Mesodermal cell (in vitro differentiated cells): ENCODE results near the gene MTPN.

Source experiments
- H3K27ac ChIP-seq: 2 replicates; pipeline ENCODE4 v1.7.0; 2013; ENCODE audit warnings: mild to moderate bottlenecking, low read depth, low read length, moderate library complexity; ENCODE audit not compliant: severe bottlenecking
- H3K36me3 ChIP-seq: 2 replicates; pipeline ENCODE4 v1.7.1; 2013; ENCODE audit warnings: mild to moderate bottlenecking, low read length, moderate library complexity; ENCODE audit not compliant: control insufficient read depth, insufficient read depth
- H3K4me1 ChIP-seq: one replicate; pipeline ENCODE4 v1.7.1; 2013; ENCODE audit warnings: mild to moderate bottlenecking, low read length; ENCODE audit not compliant: insufficient read depth, control insufficient read depth, poor library complexity, severe bottlenecking
- H3K4me3 ChIP-seq: 2 replicates; pipeline ENCODE4 v1.7.0; 2013; ENCODE audit warnings: low read length, control low read depth, mild to moderate bottlenecking; ENCODE audit not compliant: insufficient read depth, poor library complexity, severe bottlenecking; ENCODE audit errors: extremely low read depth
- H3K9me3 ChIP-seq: 2 replicates; pipeline ENCODE4 v1.7.1; 2013; ENCODE audit warnings: mild to moderate bottlenecking, low read length, moderate library complexity; ENCODE audit not compliant: control insufficient read depth
- WGBS, 2 experiments: methylation state at CpG; one replicate each; pipeline ENCODE4 v1.1.5; 2013; ENCODE audit warnings: missing lambda C conversion rate in 2 of 2; ENCODE audit not compliant: insufficient coverage in 2 of 2; 5-methylcytosine and 5-hydroxymethylcytosine counted together

The MTPN gene

DNA sequence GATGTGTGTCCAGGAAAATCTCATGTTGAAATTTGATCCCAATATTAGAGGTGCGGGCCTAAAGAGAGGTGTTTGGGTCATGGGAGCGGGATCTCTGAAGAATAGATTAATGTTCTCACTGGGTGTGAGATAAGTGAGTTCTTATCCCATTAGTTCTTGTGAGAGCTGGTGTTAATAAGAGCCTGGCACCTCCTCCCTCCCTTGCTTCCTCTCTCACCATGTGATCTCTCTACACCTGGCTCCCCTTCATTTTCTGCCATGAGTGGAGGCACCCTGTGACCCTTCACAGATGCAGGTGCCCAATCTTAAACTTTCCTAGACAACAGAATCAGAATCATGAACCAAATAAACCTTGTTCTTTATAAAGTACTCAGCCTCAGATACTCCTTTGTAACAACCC, 19.5 kb downstream of the MTPN start:
- no peak overlapping the region for H3K27ac ChIP-seq
- WGBS, 2 experiments, result 86 to 100% methylated on average over 2 of the region's 2 CpGs
- H3K36me3 ChIP-seq, result peaks cover 17% of the 10 kb centered on the region
- H3K4me3 ChIP-seq, result no peak overlapping the region
- H3K4me1 ChIP-seq, result peaks cover 4% of the 10 kb centered on the region
- no peaks in the 10 kb centered on the region for H3K9me3 ChIP-seq

DNA sequence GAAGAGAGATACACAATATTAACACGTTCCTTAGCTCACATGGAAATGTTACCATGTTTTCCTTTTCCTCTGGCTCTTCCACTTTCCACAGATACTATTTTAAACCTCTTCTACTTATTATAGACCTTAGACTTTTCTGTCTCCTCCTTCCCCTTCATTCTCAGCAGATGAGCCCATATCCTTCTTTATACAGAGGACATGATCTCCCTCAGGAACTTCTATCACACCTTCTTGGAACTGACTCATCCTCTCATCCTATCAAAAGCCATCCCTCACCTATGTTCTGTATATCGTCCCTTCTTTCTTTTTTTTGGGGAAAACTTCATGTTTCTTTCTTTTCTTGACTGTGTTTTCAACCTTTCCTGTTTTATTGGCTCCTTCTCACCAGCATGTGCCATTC, 20.8 kb downstream of the MTPN start:
- H3K27ac ChIP-seq, result no peak overlapping the region
- WGBS, 2 experiments, result 96 to 100% methylated on average over 2 of the region's 2 CpGs
- H3K36me3 ChIP-seq, result peaks cover 23% of the 10 kb centered on the region
- H3K4me3 ChIP-seq, result no peak overlapping the region
- peaks cover 4% of the 10 kb centered on the region for H3K4me1 ChIP-seq
- H3K9me3 ChIP-seq, result no peaks in the 10 kb centered on the region

DNA sequence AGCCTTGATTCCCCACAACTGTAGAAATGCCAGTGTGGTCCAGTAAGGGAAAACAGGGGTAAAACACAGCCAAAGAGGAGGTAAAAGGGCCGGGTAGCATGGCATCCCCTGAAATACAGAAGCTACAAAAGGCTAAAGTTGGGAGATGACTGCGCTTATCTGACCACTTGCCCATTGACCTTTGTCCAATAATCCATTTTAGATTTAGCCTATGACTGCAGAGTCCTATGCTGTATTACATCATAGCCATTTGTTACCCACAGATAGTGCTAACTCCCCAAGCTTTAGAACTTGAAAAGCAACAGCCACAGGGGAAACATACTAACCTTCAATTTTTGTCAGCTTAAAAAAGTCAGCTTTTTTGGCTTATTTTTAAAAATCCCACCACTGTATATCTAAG, 26.2 kb downstream of the MTPN start:
- peaks cover 6% of the 10 kb centered on the region for H3K4me1 ChIP-seq
- no peak overlapping the region for H3K4me3 ChIP-seq
- WGBS, 2 experiments, result 94 to 100% methylated on average over 1 to 2 of the region's 2 CpGs
- peaks cover 57% of the 10 kb centered on the region for H3K36me3 ChIP-seq
- H3K27ac ChIP-seq, result no peak overlapping the region
- no peaks in the 10 kb centered on the region for H3K9me3 ChIP-seq

DNA sequence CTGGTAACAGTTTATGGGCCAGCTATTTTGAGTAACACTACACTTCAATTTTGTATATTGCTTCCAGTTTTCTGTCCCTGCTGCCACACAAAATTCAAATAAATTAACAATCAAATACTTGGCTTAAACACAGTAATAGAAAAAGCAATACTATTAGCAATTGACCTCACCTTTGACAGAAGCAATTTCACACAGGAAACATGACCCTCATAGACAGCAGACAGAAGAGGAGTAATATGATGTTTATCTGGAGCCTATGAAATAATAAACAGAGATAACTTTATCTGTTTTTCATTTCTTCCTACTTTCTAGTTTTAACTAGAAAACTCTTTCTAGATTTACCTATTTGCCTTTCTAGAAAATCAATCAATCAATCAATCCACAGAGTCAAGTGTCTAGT, 26.7 kb downstream of the MTPN start:
- Histone ChIP-seq H3K4me1 (peaks cover 6% of the 10 kb centered on the region), H3K36me3 (peaks cover 60% of the 10 kb centered on the region), H3K9me3 (no peaks in the 10 kb centered on the region), H3K4me3 (no peak overlapping the region), H3K27ac (no peak overlapping the region)

DNA sequence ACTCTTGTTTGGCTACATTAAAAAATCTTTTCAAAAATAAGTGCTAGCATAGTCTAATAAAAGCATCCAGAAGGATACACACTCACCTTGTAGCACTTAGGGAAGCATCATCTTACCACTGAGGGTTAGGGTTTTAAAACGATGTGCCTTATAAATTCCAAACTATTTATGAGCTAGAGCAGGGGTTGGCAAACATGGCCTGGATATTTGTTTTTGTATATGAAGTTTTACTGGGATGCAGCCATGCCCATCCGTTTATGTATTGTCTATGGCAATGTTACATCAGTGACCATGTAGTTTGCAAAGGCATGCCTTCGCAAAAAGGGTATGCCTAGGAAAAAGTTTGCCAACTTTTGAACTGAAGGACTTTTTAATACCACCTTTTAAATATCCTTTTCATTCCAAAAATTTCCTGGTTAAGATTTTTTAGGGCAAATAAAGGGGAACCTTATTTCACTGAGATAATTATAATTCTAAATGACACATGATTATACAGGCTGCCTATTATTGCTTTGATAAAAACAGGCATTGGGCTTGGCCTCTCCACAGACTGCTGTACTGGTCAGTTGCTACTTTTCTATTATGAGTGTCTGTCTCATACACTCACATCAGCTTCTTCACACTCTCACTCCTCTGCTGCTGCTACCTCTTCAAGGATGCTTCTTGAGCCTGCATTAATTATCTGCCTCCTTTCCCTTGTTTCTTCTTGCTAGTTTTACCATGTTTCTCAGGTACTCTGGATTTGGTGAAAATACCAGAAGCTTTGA, 30.7 kb downstream of the MTPN start:
- H3K4me3 ChIP-seq, result no peak overlapping the region
- H3K4me1 ChIP-seq, result peaks cover 6% of the 10 kb centered on the region
- H3K27ac ChIP-seq, result no peak overlapping the region
- 100% methylated on average over 2 of the region's 3 CpGs; no CpG with 5 or more reads in 1 of the 2 experiments for WGBS, 2 experiments
- peaks cover 68% of the 10 kb centered on the region for H3K36me3 ChIP-seq
- no peaks in the 10 kb centered on the region for H3K9me3 ChIP-seq

DNA sequence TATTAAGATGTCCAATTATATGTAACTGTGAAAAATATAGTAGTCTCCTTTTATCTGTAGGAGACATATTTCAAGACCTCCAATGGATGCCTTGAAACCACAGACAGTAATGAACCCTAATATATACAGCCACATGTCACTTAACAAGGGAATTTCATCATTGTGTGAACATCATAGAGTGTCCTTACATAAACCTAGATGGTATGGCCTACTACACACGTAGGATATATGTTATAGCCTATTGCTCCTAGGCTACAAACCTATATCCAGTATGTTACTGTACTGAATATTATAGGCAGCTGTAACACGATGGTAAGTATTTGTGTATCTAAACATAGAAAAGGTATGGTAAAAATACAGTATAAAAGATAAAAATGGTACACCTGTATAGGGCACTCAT, 32.4 kb downstream of the MTPN start:
- no peaks in the 10 kb centered on the region for H3K9me3 ChIP-seq
- WGBS, 2 experiments, result no CpG with 5 or more reads among the region's 2 CpGs
- no peak overlapping the region for H3K4me3 ChIP-seq
- peaks cover 6% of the 10 kb centered on the region for H3K4me1 ChIP-seq
- H3K27ac ChIP-seq, result no peak overlapping the region
- H3K36me3 ChIP-seq, result peaks cover 50% of the 10 kb centered on the region

DNA sequence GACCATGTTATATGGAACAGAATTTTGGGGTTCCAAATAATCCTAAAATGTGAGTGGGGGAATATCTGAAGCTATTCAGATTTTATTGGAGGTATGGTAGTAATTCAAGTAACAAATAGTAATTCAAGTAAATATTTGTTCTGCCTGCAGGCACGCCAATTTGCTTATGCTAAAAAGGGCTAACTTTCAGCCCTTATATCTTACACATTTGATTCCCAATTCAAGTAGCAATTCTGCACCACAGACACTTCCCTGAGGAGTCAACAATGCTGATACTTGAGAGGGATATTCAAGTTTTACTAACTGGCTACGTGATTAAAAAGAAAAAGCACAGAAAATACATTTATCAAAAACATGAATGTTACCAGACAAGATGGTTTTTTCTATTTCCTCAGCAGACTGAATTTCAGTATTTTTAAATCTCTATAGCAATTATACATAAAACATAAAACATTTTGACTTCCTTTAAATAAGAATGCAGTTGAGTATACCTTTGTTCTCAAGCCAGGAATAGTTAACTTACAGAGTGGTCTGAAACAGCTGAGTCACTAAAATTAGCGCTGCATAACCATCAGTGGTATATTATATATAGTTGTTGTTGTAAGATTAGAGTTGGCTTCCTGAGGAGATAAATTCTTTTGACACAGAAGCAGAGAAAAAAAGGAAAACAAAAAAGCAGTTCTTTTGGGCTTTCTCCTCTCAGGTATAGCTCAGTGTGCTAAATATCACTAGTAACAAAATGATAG, 33.9 kb downstream of the MTPN start:
- no peak overlapping the region for H3K4me3 ChIP-seq
- 92% methylated on average over 2 of the region's 3 CpGs; no CpG with 5 or more reads in 1 of the 2 experiments for WGBS, 2 experiments
- H3K4me1 ChIP-seq, result no peaks in the 10 kb centered on the region
- H3K27ac ChIP-seq, result no peak overlapping the region
- peaks cover 36% of the 10 kb centered on the region for H3K36me3 ChIP-seq
- no peaks in the 10 kb centered on the region for H3K9me3 ChIP-seq

DNA sequence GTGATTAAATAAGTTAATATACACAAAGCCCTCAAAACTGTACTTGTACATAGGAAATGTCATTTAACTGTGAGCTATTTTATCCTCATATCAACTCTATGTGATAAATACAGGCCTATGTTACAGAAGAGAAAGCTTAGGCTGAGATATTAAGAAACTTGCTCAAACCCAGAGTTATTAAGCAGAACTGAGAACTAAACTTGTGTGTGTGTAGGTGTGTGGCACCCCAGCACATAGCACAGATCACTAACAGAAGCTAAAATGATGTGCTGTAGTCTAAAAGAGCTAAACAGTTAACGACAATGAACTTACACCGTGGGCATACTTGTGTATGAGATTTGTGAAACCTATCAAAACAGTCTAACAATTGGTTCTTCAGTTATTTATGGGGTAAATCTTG, 34.5 kb downstream of the MTPN start:
- WGBS, 2 experiments, result no CpG with 5 or more reads among the region's 2 CpGs
- H3K4me1 ChIP-seq, result peaks cover 4% of the 10 kb centered on the region
- no peak overlapping the region for H3K4me3 ChIP-seq
- H3K9me3 ChIP-seq, result no peaks in the 10 kb centered on the region
- peaks cover 35% of the 10 kb centered on the region for H3K36me3 ChIP-seq
- no peak overlapping the region for H3K27ac ChIP-seq

DNA sequence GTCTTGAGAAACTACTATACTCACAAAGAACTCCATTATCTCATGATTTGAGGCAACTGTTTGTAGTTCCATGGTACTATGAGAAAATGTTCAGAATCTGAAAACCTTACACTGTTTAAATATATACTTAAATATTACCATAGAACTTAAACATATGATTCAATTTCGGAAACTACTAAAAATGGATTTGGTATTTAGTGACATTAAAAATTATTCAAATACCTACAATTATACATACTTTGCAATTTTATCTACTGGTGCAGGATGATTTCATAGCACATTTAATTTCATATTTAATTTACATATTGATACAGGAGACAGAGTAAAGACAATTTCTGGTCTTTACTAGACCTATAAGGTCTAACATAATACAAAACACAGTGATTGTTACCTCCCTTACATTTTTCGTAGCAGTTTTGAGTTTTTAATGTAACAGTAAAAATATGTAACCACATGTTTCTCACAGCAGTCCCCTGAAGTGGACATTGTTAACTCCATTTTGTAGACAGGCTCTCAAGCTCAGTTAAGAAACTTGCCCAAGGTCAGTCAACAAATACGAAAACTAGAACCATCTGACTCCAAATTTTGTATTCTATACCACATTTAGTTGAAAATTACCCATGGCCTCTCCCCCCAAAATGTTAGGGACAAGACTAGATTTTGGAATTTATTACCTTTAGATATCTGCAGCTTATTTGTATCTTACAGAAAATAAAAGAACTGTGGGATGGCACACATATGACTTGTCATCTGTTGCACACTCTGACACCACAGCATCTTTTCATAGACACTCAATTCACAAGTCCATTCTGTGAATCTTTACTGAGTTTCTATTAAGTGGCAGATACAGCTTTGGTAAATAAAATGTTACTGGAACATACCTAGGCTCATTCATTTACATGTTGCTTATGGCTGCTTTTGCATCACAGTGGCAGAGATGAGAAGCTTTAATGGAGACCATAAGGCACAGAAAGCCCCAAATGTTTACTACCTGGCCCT, 36.8 kb downstream of the MTPN start:
- Histone ChIP-seq H3K27ac (no peak overlapping the region), H3K4me1 (peaks cover 7% of the 10 kb centered on the region), H3K9me3 (no peaks in the 10 kb centered on the region), H3K36me3 (peaks cover 17% of the 10 kb centered on the region), H3K4me3 (no peak overlapping the region)
- 89% methylated on average over 1 of the region's 3 CpGs; no CpG with 5 or more reads in 1 of the 2 experiments for WGBS, 2 experiments

DNA sequence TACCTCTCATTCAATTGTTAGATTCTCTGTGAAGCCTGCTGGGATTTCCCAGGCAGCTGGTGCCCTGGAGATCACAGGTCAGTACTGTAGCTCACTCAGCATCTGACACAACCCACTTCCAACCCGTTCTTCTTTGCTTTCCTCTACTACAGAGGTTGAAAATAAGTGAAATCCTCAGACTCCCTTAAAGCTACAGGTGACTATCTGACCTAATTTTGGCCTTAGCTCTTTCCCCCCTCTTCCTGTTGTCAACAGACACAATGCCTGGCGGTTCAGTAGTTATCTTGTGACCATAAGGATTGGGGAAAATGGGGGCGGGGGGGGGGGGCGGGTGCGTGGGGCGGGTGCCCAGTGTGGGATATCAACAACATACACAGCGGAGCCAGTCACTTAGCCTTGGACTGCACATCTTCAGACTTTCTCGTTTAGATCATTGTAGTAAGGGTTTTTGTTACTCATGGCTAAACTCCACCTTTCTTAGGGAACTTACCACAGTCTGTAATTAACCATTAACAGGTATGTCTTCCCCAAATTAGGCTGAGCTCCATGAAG, 37.8 kb downstream of the MTPN start:
- H3K4me1 ChIP-seq, result peaks cover 7% of the 10 kb centered on the region
- 50% methylated on average over 1 of the region's 8 CpGs; no CpG with 5 or more reads in 1 of the 2 experiments for WGBS, 2 experiments
- no peak overlapping the region for H3K4me3 ChIP-seq
- no peak overlapping the region for H3K27ac ChIP-seq
- H3K9me3 ChIP-seq, result no peaks in the 10 kb centered on the region
- H3K36me3 ChIP-seq, result peaks cover 13% of the 10 kb centered on the region
